Measurements from ENCODE around the gene PWP1. TPM values are rescaled to one million over a fixed set of nuclear protein-coding genes. Genes with fewer than 3 reads are reported as not detected.

Gene PWP1
- total RNA-seq, 1 donor from 2014 or later = 168 TPM

GRCh38 chr12:107650977-107651376 lies 34.6 kb upstream of the PWP1 start:
- no peak overlapping the region for H3K4me3 ChIP-seq (ENCODE audit: low read depth, low read length)
- no peak for DNase-seq (ENCODE audit: low read depth)
- TF ChIP-seq CTCF (conservative IDR thresholded peaks at IDR 0.05; ENCODE audit: low read depth, low read length) = no peak

- no peak for TF ChIP-seq CTCF (conservative IDR thresholded peaks at IDR 0.05; ENCODE audit: low read depth, low read length)
- no peak overlapping the region for H3K4me3 ChIP-seq (ENCODE audit: low read depth, low read length)
- DNase-seq (ENCODE audit: low read depth) = no peak
Observed at GRCh38 chr12:107651571-107652449, 33.8 kb upstream of the PWP1 start.

GRCh38 chr12:107653519-107653918 lies 32.1 kb upstream of the PWP1 start:
- no peak for TF ChIP-seq CTCF (conservative IDR thresholded peaks at IDR 0.05; ENCODE audit: low read depth, low read length)
- no peak for DNase-seq (ENCODE audit: low read depth)
- H3K4me3 ChIP-seq (ENCODE audit: low read depth, low read length) = no peak overlapping the region

GRCh38 chr12:107654873-107655272 lies 30.7 kb upstream of the PWP1 start:
- no peak overlapping the region for H3K4me3 ChIP-seq (ENCODE audit: low read depth, low read length)
- DNase-seq (ENCODE audit: low read depth) = no peak
- TF ChIP-seq CTCF (conservative IDR thresholded peaks at IDR 0.05; ENCODE audit: low read depth, low read length) = no peak

- TF ChIP-seq CTCF (conservative IDR thresholded peaks at IDR 0.05; ENCODE audit: low read depth, low read length) = no peak
- H3K4me3 ChIP-seq (ENCODE audit: low read depth, low read length) = no peak overlapping the region
- DNase-seq (ENCODE audit: low read depth) = no peak
Observed at GRCh38 chr12:107655281-107656065, 30.1 kb upstream of the PWP1 start.

GRCh38 chr12:107656302-107656701 lies 29.3 kb upstream of the PWP1 start:
- no peak overlapping the region for H3K4me3 ChIP-seq (ENCODE audit: low read depth, low read length)
- no peak for DNase-seq (ENCODE audit: low read depth)
- TF ChIP-seq CTCF (conservative IDR thresholded peaks at IDR 0.05; ENCODE audit: low read depth, low read length) = no peak

Measured in epithelial cell of proximal tubule (primary cell).